D721Med (cell line): Measurements from ENCODE around the gene CTR9.

Experiments used
- DNase-seq: peaks from one replicate; pipeline ENCODE4 v3.0.0; 2011; ENCODE audit warnings: low spot score; ENCODE audit not compliant: insufficient read length
- FAIRE-seq: peaks from 2 replicates; lab custom pipeline; 2011; peaks lifted over from hg19 to GRCh38; lab: Jason Lieb, UNC
- TF ChIP-seq, protein P1 (sequence below): IDR thresholded peaks from 2 replicates; pipeline ENCODE4 v1.5.1; 2012; ENCODE audit warnings: mild to moderate bottlenecking, control low read depth; ENCODE audit not compliant: insufficient read depth; ENCODE audit errors: missing control alignments

CTR9 gene

DNA sequence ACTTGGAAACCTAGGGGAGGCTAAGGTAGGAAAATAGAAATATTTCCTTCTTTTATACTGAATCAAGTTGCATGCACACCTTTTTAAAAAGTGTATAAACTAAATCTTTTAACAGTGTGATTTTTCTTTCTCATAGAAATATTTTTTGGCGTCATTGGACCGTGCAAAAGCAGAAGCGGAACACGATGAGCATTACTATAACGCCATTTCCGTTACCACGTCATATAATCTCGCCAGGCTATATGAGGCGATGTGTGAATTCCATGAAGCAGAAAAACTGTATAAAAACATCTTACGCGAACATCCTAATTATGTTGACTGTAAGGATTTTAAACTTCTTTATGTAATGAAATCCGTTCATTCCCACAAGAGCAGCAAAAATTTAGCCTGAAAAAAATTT, 13.4 kb downstream of the CTR9 start:
- DNase-seq (no peak), FAIRE-seq (no peak)
- TF ChIP-seq, protein P1, sequence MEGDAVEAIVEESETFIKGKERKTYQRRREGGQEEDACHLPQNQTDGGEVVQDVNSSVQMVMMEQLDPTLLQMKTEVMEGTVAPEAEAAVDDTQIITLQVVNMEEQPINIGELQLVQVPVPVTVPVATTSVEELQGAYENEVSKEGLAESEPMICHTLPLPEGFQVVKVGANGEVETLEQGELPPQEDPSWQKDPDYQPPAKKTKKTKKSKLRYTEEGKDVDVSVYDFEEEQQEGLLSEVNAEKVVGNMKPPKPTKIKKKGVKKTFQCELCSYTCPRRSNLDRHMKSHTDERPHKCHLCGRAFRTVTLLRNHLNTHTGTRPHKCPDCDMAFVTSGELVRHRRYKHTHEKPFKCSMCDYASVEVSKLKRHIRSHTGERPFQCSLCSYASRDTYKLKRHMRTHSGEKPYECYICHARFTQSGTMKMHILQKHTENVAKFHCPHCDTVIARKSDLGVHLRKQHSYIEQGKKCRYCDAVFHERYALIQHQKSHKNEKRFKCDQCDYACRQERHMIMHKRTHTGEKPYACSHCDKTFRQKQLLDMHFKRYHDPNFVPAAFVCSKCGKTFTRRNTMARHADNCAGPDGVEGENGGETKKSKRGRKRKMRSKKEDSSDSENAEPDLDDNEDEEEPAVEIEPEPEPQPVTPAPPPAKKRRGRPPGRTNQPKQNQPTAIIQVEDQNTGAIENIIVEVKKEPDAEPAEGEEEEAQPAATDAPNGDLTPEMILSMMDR: no peak

- TF ChIP-seq, protein P1: peak; percentile 75
- peak; percentile 78 for FAIRE-seq
- DNase-seq: no peak
These were observed 19.7 kb downstream of the CTR9 start for GRCh38 chr11:10770626-10771254.

DNA sequence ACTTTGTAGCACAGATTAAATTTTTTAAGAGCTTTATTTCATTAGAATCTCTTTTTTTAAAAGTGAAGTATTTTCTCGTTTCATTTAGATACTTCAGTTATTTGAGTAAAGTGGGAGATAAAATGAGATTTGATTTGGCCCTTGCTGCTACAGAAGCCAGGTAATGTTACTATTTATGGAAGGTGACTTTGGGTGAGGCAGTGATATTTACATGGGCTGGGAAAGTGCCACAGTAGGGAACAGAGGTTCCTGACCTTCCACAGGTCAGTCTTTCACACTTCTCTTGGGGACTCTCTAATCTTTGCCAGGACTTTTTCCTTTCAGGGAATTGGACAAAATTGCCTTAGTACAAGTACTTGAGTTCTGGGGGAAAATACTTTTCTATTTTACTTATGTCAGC, 20.4 kb downstream of the CTR9 start:
- no peak for DNase-seq
- TF ChIP-seq, protein P1: no peak
- FAIRE-seq: no peak

GRCh38 chr11:10774811-10775210, 23.8 kb downstream of the CTR9 start:
- no peak for DNase-seq
- no peak for FAIRE-seq
- TF ChIP-seq, protein P1: no peak

- DNase-seq: no peak
- no peak for FAIRE-seq
- TF ChIP-seq, protein P1: no peak
These were observed 26.3 kb downstream of the CTR9 start for GRCh38 chr11:10777393-10777793.

- DNase-seq (no peak), FAIRE-seq (no peak)
- TF ChIP-seq, protein P1: no peak
These were observed 26.8 kb downstream of the CTR9 start for GRCh38 chr11:10777806-10778205.

GRCh38 chr11:10778217-10778970, 27.3 kb downstream of the CTR9 start:
- DNase-seq (no peak), FAIRE-seq (no peak)
- TF ChIP-seq, protein P1: no peak
